Immature natural killer cell (primary cell): ENCODE measurements around the gene ZNF462. TPM values are rescaled to one million over a fixed set of nuclear protein-coding genes. Genes with fewer than 3 reads are reported as not detected.

Experiments used
- DNase-seq, 3 donors: peaks; one replicate each; pipeline ENCODE4 v3.0.0; 2022; ENCODE audit warnings: mixed read lengths in 1 of 3
- H3K27ac Mint-ChIP-seq, 6 donors: one replicate each; pipeline ENCODE4 v1.8.0; 2020; ENCODE audit warnings: mixed read lengths in 6 of 6, mild to moderate bottlenecking in 5 of 6, inconsistent platforms in 4 of 6, moderate library complexity in 3 of 6
- H3K27me3 Mint-ChIP-seq, 3 donors: one replicate each; pipeline ENCODE4 v1.8.0; 2020 to 2021; ENCODE audit warnings: low read depth in 3 of 3, mild to moderate bottlenecking in 3 of 3, mixed read lengths in 3 of 3, moderate library complexity in 3 of 3, inconsistent platforms in 1 of 3
- H3K36me3 Mint-ChIP-seq, 3 donors: one replicate each; pipeline ENCODE4 v1.8.0; 2020; ENCODE audit warnings: mixed read lengths in 3 of 3, inconsistent platforms in 2 of 3, mild to moderate bottlenecking in 2 of 3
- H3K4me1 Mint-ChIP-seq, 2 donors: one replicate each; pipeline ENCODE4 v1.8.0; 2020; ENCODE audit warnings: inconsistent platforms in 2 of 2, mild to moderate bottlenecking in 2 of 2, mixed read lengths in 2 of 2, moderate library complexity in 1 of 2
- H3K4me3 Mint-ChIP-seq, 5 donors: one replicate each; pipeline ENCODE4 v1.8.0; 2020; ENCODE audit warnings: mild to moderate bottlenecking in 5 of 5, mixed read lengths in 5 of 5, inconsistent platforms in 3 of 5, moderate library complexity in 3 of 5
- H3K9me3 Mint-ChIP-seq, 6 donors: one replicate each; pipeline ENCODE4 v1.8.0; 2020; ENCODE audit warnings: mild to moderate bottlenecking in 6 of 6, mixed read lengths in 6 of 6, inconsistent platforms in 4 of 6, moderate library complexity in 3 of 6
- polyA plus RNA-seq, 3 donors: library from polyadenylated mRNA; unstranded; fragments of 300-500 nt; fragmentation: Illumina TruSeq; gene quantifications; one replicate each; pipeline ENCODE4 v1.2.3, GENCODE V29; 2021

Gene ZNF462
- polyA plus RNA-seq, 3 donors from 2014 or later: 0.94 TPM; not detected in 2

- Mint-ChIP-seq H3K4me3 (no peak overlapping the region), H3K9me3 (peaks cover 0 to 2% (median 0%) of the 10 kb centered on the region in 6 donors), H3K27me3 (peaks cover 0 to 4% (median 2%) of the 10 kb centered on the region in 3 donors), H3K27ac (no peak overlapping the region), H3K4me1 (peaks cover 6 to 15% of the 10 kb centered on the region in 2 donors), H3K36me3 (peaks cover 0 to 5% (median 0%) of the 10 kb centered on the region in 3 donors)
- DNase-seq: no peak
Observed at GRCh38 chr9:106915851-106916250, 52.9 kb downstream of the ZNF462 start.

GRCh38 chr9:106916466-106917235 is 53.7 kb downstream of the ZNF462 start:
- Mint-ChIP-seq H3K4me1 (peaks cover 14 to 23% of the 10 kb centered on the region in 2 donors), H3K9me3 (peaks cover 0 to 2% (median 0%) of the 10 kb centered on the region in 6 donors), H3K27me3 (peaks cover 0 to 4% (median 2%) of the 10 kb centered on the region in 3 donors)

GRCh38 chr9:106918825-106919509 is 56.0 kb downstream of the ZNF462 start:
- DNase-seq: no peak
- Mint-ChIP-seq H3K4me3 (no peak overlapping the region), H3K36me3 (peaks cover 0 to 5% (median 0%) of the 10 kb centered on the region in 3 donors), H3K27ac (no peak overlapping the region), H3K4me1 (peaks cover 18 to 29% of the 10 kb centered on the region in 2 donors), H3K27me3 (peaks cover 0 to 4% (median 2%) of the 10 kb centered on the region in 3 donors), H3K9me3 (peaks cover 0 to 2% (median 0%) of the 10 kb centered on the region in 6 donors)

More at GRCh38 chr9:106916466-106917235, 53.7 kb downstream of the ZNF462 start:
- no peak overlapping the region for H3K4me3 Mint-ChIP-seq
- H3K27ac Mint-ChIP-seq: no peak overlapping the region
- H3K36me3 Mint-ChIP-seq: peaks cover 0 to 5% (median 0%) of the 10 kb centered on the region in 3 donors
- no peak for DNase-seq

- H3K36me3 Mint-ChIP-seq: peaks cover 0 to 5% (median 0%) of the 10 kb centered on the region in 3 donors
- peak overlapping the region in 1 of 5 donors; percentile 34 for H3K4me3 Mint-ChIP-seq
- peak overlapping the region in 2 of 6 donors; percentile 23 to 28 for H3K27ac Mint-ChIP-seq
- H3K4me1 Mint-ChIP-seq: peaks cover 18 to 29% of the 10 kb centered on the region in 2 donors
- DNase-seq: no peak
- H3K9me3 Mint-ChIP-seq: peaks cover 0 to 2% (median 0%) of the 10 kb centered on the region in 6 donors
- peaks cover 0 to 2% (median 0%) of the 10 kb centered on the region in 3 donors for H3K27me3 Mint-ChIP-seq
Observed at GRCh38 chr9:106920091-106920490, 57.1 kb downstream of the ZNF462 start.

GRCh38 chr9:106920701-106921283 is 57.8 kb downstream of the ZNF462 start:
- peaks cover 18 to 29% of the 10 kb centered on the region in 2 donors for H3K4me1 Mint-ChIP-seq
- H3K27ac Mint-ChIP-seq: peak overlapping the region in 5 of 6 donors; percentile 1 to 85 (median 73)
- H3K36me3 Mint-ChIP-seq: peaks cover 0 to 5% (median 0%) of the 10 kb centered on the region in 3 donors
- H3K9me3 Mint-ChIP-seq: peaks cover 0 to 2% (median 0%) of the 10 kb centered on the region in 6 donors
- DNase-seq: no peak
- peaks cover 0 to 4% (median 2%) of the 10 kb centered on the region in 3 donors for H3K27me3 Mint-ChIP-seq
- H3K4me3 Mint-ChIP-seq: peak overlapping the region in 3 of 5 donors; percentile 8 to 60 (median 41)

- H3K4me3 Mint-ChIP-seq: peak overlapping the region; percentile 8 to 60 (median 11)
Observed at GRCh38 chr9:106921341-106921899, 58.5 kb downstream of the ZNF462 start.

DNA sequence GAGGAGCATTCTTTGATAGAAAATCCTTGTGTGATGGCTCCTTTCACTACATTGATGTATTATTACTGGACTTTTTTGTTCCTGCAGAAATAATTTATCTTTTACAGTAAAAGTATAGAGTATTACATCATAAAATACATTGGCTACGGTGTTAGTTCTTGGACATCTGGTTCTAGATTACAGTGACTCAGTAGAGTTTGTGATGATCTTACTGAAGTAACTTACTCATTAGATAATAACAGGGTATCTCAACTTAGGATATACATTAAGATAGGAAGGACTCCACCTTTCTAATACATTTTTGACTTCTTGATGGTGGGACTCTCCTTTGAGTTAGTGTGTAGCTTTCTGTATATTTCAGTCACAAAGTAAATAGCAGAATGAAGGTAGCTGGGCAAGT is 59.1 kb downstream of the ZNF462 start:
- Mint-ChIP-seq H3K36me3 (peaks cover 0 to 5% (median 0%) of the 10 kb centered on the region in 3 donors), H3K27ac (peak overlapping the region in 1 of 6 donors; percentile 76), H3K9me3 (peaks cover 0 to 10% (median 1%) of the 10 kb centered on the region in 6 donors), H3K4me1 (peaks cover 18 to 29% of the 10 kb centered on the region in 2 donors), H3K4me3 (no peak overlapping the region), H3K27me3 (peaks cover 0 to 4% (median 2%) of the 10 kb centered on the region in 3 donors)
- DNase-seq: no peak

More at GRCh38 chr9:106921341-106921899, 58.5 kb downstream of the ZNF462 start:
- peak overlapping the region in 5 of 6 donors; percentile 1 to 85 (median 73) for H3K27ac Mint-ChIP-seq
- peaks cover 0 to 8% (median under 1%) of the 10 kb centered on the region in 6 donors for H3K9me3 Mint-ChIP-seq
- H3K36me3 Mint-ChIP-seq: peaks cover 0 to 5% (median 0%) of the 10 kb centered on the region in 3 donors
- DNase-seq: peak; percentile 52 to 67 (median 53)
- H3K27me3 Mint-ChIP-seq: peaks cover 0 to 4% (median 2%) of the 10 kb centered on the region in 3 donors
- peaks cover 18 to 29% of the 10 kb centered on the region in 2 donors for H3K4me1 Mint-ChIP-seq

DNA sequence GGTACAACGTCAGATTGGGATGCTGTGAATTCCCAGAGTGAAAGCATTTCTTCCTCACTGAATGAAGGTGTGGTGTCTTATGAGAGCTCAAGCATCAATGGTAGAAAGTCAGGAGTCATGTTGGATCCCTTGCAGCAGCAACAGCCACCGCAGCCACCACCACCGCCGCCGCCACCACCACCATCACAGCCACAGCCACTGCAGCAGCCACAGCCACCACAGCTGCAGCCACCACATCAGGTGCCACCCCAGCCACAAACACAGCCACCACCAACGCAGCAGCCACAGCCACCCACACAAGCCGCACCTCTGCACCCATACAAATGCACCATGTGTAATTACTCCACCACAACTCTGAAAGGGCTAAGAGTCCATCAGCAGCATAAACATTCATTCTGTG is 62.4 kb downstream of the ZNF462 start:
- no peak for DNase-seq
- no peaks in the 10 kb centered on the region for H3K36me3 Mint-ChIP-seq
- H3K27me3 Mint-ChIP-seq: peaks cover 0 to 7% (median 2%) of the 10 kb centered on the region in 3 donors
- no peak overlapping the region for H3K4me3 Mint-ChIP-seq
- H3K27ac Mint-ChIP-seq: no peak overlapping the region
- peaks cover 14 to 19% of the 10 kb centered on the region in 2 donors for H3K4me1 Mint-ChIP-seq
- H3K9me3 Mint-ChIP-seq: peaks cover 0 to 13% (median 0%) of the 10 kb centered on the region in 6 donors

GRCh38 chr9:106927916-106928315 is 65.0 kb downstream of the ZNF462 start:
- peaks cover 0 to 13% (median 0%) of the 10 kb centered on the region in 6 donors for H3K9me3 Mint-ChIP-seq
- peaks cover 0 to 9% (median 2%) of the 10 kb centered on the region in 3 donors for H3K27me3 Mint-ChIP-seq
- no peak overlapping the region for H3K27ac Mint-ChIP-seq
- H3K4me3 Mint-ChIP-seq: no peak overlapping the region
- DNase-seq: no peak
- H3K4me1 Mint-ChIP-seq: no peaks in the 10 kb centered on the region
- no peaks in the 10 kb centered on the region for H3K36me3 Mint-ChIP-seq

GRCh38 chr9:106928350-106928749 is 65.4 kb downstream of the ZNF462 start:
- Mint-ChIP-seq H3K36me3 (no peaks in the 10 kb centered on the region), H3K9me3 (peaks cover 0 to 13% (median 0%) of the 10 kb centered on the region in 6 donors), H3K27me3 (peaks cover 0 to 9% (median 2%) of the 10 kb centered on the region in 3 donors), H3K4me1 (no peaks in the 10 kb centered on the region), H3K4me3 (no peak overlapping the region), H3K27ac (no peak overlapping the region)
- DNase-seq: no peak

- Mint-ChIP-seq H3K27ac (no peak overlapping the region), H3K36me3 (no peaks in the 10 kb centered on the region), H3K4me3 (no peak overlapping the region), H3K9me3 (peaks cover 0 to 13% (median 0%) of the 10 kb centered on the region in 6 donors), H3K27me3 (peaks cover 0 to 9% (median 2%) of the 10 kb centered on the region in 3 donors), H3K4me1 (no peaks in the 10 kb centered on the region)
- DNase-seq: no peak
Observed at GRCh38 chr9:106929471-106930177, 66.7 kb downstream of the ZNF462 start.

DNA sequence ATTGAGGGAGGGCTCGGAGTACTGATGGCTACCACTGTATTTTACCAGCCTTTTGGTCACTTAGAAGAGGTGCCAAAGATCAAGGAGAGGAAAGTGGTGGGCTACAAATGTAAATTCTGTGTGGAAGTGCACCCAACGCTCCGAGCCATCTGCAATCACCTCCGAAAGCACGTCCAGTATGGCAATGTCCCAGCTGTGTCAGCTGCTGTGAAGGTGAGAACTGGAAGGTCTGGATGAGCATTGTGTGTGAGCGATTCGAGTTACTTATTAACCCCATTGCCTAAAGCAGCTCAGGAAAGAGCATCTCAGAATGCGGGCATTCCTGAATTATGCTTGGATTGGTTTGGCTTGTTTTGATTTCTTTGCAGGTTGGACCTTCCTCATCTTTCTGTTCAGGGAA is 67.5 kb downstream of the ZNF462 start:
- H3K27me3 Mint-ChIP-seq: peaks cover 0 to 7% (median under 1%) of the 10 kb centered on the region in 3 donors
- H3K9me3 Mint-ChIP-seq: peaks cover 0 to 13% (median 0%) of the 10 kb centered on the region in 6 donors
- DNase-seq: no peak
- no peaks in the 10 kb centered on the region for H3K4me1 Mint-ChIP-seq
- H3K27ac Mint-ChIP-seq: no peak overlapping the region
- no peak overlapping the region for H3K4me3 Mint-ChIP-seq
- no peaks in the 10 kb centered on the region for H3K36me3 Mint-ChIP-seq
